Measurements from ENCODE around the gene KICS2. TPM values are rescaled to one million over a fixed set of nuclear protein-coding genes. Genes with fewer than 3 reads are reported as not detected.
A peak's percentile ranks its signal among the peaks of the same experiment; 100 is the strongest.

The KICS2 gene
- total and polyA plus RNA-seq, 9 of the 15 experiments (the other 6 are each of a cell fraction or from before 2014, with no cell fraction given): 2.3 to 6.4 (median 5.5) TPM

- no peak for TF ChIP-seq SNIP1 (IDR thresholded peaks at IDR 0.05; ENCODE audit: low read depth)
- TF ChIP-seq ZFPM2 (CRISPR knock-in tag; IDR thresholded peaks at IDR 0.05): no peak
These were observed 37.9 kb downstream of the KICS2 start (continued) for GRCh38 chr12:64184216-64184615.

GRCh38 chr12:64181430-64182291, 40.4 kb downstream of the KICS2 start:
- WGBS (ENCODE audit: insufficient coverage, low coverage, missing lambda C conversion rate): 0% methylated on average over 3 of the region's 3 CpGs
- no peak for TF ChIP-seq POLR2A (conservative IDR thresholded peaks at IDR 0.05)
- TF ChIP-seq RAD21 (CRISPR knock-in tag; conservative IDR thresholded peaks at IDR 0.05 in 1 of 2, IDR thresholded peaks at IDR 0.05 in 1 of 2): peak in 1 of 2 experiments; percentile 44; a peak in 1 of 4 replicates
- TF ChIP-seq POLR3A (IDR thresholded peaks at IDR 0.05; ENCODE audit: borderline replicate concordance, extremely low read depth, insufficient read depth, insufficient read length): no peak
- TF ChIP-seq ZNF175 (CRISPR knock-in tag; IDR thresholded peaks at IDR 0.05; ENCODE audit: low read depth): no peak
- 0 out of 2 replicates have a peak, but pooled peaks have one; percentile 39 for TF ChIP-seq RNF2 (IDR thresholded peaks at IDR 0.05)
- no peak for TF ChIP-seq ATF3 (IDR thresholded peaks at IDR 0.05)
- TF ChIP-seq ATF3 (CRISPR knock-in tag; conservative IDR thresholded peaks at IDR 0.05): no peak
- TF ChIP-seq CTCF (IDR thresholded peaks at IDR 0.05 in 2 of 3, conservative IDR thresholded peaks at IDR 0.05 in 1 of 3; ENCODE audit: insufficient read depth in 2 of 3, low read depth in 1 of 3, low read length in 3 of 3): peak; percentile 25 to 43 (median 26); a peak in 3 of 6 replicates
- no peak for TF ChIP-seq EP300 (IDR thresholded peaks at IDR 0.05; ENCODE audit: low read length)
- peak; percentile 84 for TF ChIP-seq CBX8 (IDR thresholded peaks at IDR 0.05; ENCODE audit: borderline replicate concordance, extremely low read depth, low read depth, low read length, poor library complexity, severe bottlenecking)
- peak; percentile 73 for TF ChIP-seq FOSL1 (tag; conservative IDR thresholded peaks at IDR 0.05)
- TF ChIP-seq CBX2 (IDR thresholded peaks at IDR 0.05; ENCODE audit: insufficient read depth, low read length, poor library complexity, severe bottlenecking): peak; percentile 41
- Histone ChIP-seq H3K9me1 (ENCODE audit: control insufficient read depth, insufficient read depth, low read length) (no peaks in the 10 kb centered on the region), H3K79me2 (ENCODE audit: control insufficient read depth, insufficient read depth, low read length) (no peaks in the 10 kb centered on the region), H4K20me1 (replicated peaks; ENCODE audit: control insufficient read depth, insufficient read depth, low read length) (no peaks in the 10 kb centered on the region), H3K36me3 (ENCODE audit: control insufficient read depth, insufficient read depth, low read length) (no peaks in the 10 kb centered on the region), H3K4me2 (ENCODE audit: insufficient read depth, low read length) (no peak overlapping the region), H3K4me1 (replicated peaks in 1 of 2; ENCODE audit: control insufficient read depth in 2 of 2, insufficient read depth in 2 of 2, low read length in 2 of 2) (no peaks in the 10 kb centered on the region), H3K9ac (ENCODE audit: insufficient read depth in 1 of 2, low read depth in 2 of 2, low read length in 2 of 2) (no peak overlapping the region), H3K27me3 (ENCODE audit: control insufficient read depth in 2 of 2, insufficient read depth in 2 of 2, low read length in 2 of 2) (peaks cover 4% of the 10 kb centered on the region in 2 experiments; a peak in 4 of 5 replicates), H3K27ac (ENCODE audit: extremely low read depth, low read depth, low read length) (no peak overlapping the region), H3K4me3 (no peak overlapping the region), H2AFZ (ENCODE audit: low read depth, low read length) (no peak overlapping the region), H3K9me3 (replicated peaks; ENCODE audit: control insufficient read depth, insufficient read depth, low read depth, low read length) (no peaks in the 10 kb centered on the region)
- CTCF ChIA-PET (ENCODE audit: low intra/inter-chr PET ratio): interaction anchor here (0.6 kb wide), 1 partner anchor 376 kb away, joined by 4 read pairs; no protein-coding TSS in a partner anchor
- ATAC-seq: peak; percentile 66; the same call in 2 of the 3 replicates
- BruUV-seq (replicated peaks): no TSS peak
- in situ Hi-C loops (cut with MboI) (no loop called here), intact Hi-C loops (cut with micrococcal nuclease) (no loop called here)
- DNase-seq (ENCODE audit: extremely low read depth in 1 of 4, low spot score in 3 of 4): peak in 1 of 4 experiments; percentile 17
- POLR2A ChIA-PET: interaction anchor here (0.6 to 1.2 kb wide), 4 partner anchors 12 to 1039 kb away, joined by 3 to 5 read pairs (median 4); no protein-coding TSS in a partner anchor
- FAIRE-seq: no peak

All from K562 (cell line).